HG02642 (cell line): Measurements from ENCODE around the gene TBX5.

Source experiments
- ATAC-seq: cut with Tn5 transposase; IDR thresholded peaks from one replicate; pipeline ENCODE4 v1.9.1; 2021; ENCODE audit warnings: mild to moderate bottlenecking; ENCODE audit not compliant: unreplicated experiment, poor library complexity

TBX5 gene

GRCh38 chr12:114406984-114407841 is 1.3 kb upstream of the TBX5 start:
- ATAC-seq: no peak

- no peak for ATAC-seq
Measured at GRCh38 chr12:114406316-114406983, 506 bp upstream of the TBX5 start.

- ATAC-seq: no peak
Measured at GRCh38 chr12:114404926-114405518, 922 bp downstream of the TBX5 start.

GRCh38 chr12:114404083-114404925 is 1.6 kb downstream of the TBX5 start:
- ATAC-seq: no peak

GRCh38 chr12:114403690-114404066 is 2.3 kb downstream of the TBX5 start:
- no peak for ATAC-seq

GRCh38 chr12:114403011-114403689 is 2.8 kb downstream of the TBX5 start:
- no peak for ATAC-seq

- ATAC-seq: no peak
Measured at GRCh38 chr12:114402084-114402717, 3.7 kb downstream of the TBX5 start.

GRCh38 chr12:114401328-114402083 is 4.4 kb downstream of the TBX5 start:
- no peak for ATAC-seq

GRCh38 chr12:114400925-114401324 is 5.0 kb downstream of the TBX5 start:
- no peak for ATAC-seq

- no peak for ATAC-seq
Measured at GRCh38 chr12:114400361-114400811, 5.6 kb downstream of the TBX5 start.

GRCh38 chr12:114399664-114400211 is 6.2 kb downstream of the TBX5 start:
- no peak for ATAC-seq

- no peak for ATAC-seq
Measured at GRCh38 chr12:114397978-114398881, 7.7 kb downstream of the TBX5 start.

- ATAC-seq: no peak
Measured at GRCh38 chr12:114396869-114397719, 8.8 kb downstream of the TBX5 start.

- ATAC-seq: no peak
Measured at GRCh38 chr12:114396153-114396868, 9.6 kb downstream of the TBX5 start.

GRCh38 chr12:114395755-114396152 is 10.2 kb downstream of the TBX5 start:
- no peak for ATAC-seq

- no peak for ATAC-seq
Measured at GRCh38 chr12:114395233-114395632, 10.7 kb downstream of the TBX5 start.
